ENCODE results near the gene PLXDC2. TPM values are rescaled to one million over a fixed set of nuclear protein-coding genes. Genes with fewer than 3 reads are reported as not detected.

The PLXDC2 gene
- total RNA-seq, 6 donors from 2014 or later = 39.0 to 129 (median 68.0) TPM

DNA sequence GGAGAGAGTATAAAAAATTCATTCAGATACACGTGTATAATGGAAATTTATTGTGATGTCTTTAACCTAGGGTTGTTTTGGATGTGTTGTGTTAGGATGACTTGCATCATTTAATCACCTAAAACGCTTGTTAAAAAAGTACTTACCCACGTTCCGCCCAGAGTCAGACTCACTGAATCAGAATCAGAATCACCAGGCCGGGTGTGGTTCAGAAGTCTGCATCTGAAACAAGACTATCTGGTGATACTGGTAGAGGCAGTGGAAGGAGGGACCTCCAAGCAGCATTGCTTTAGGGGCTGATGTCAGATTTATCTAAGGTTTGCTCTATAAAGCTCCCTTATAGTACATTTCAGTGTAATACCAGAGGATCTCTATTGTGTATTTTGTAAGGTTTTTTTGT lies 20.5 kb upstream of the PLXDC2 start:
- TF ChIP-seq, protein P1, sequence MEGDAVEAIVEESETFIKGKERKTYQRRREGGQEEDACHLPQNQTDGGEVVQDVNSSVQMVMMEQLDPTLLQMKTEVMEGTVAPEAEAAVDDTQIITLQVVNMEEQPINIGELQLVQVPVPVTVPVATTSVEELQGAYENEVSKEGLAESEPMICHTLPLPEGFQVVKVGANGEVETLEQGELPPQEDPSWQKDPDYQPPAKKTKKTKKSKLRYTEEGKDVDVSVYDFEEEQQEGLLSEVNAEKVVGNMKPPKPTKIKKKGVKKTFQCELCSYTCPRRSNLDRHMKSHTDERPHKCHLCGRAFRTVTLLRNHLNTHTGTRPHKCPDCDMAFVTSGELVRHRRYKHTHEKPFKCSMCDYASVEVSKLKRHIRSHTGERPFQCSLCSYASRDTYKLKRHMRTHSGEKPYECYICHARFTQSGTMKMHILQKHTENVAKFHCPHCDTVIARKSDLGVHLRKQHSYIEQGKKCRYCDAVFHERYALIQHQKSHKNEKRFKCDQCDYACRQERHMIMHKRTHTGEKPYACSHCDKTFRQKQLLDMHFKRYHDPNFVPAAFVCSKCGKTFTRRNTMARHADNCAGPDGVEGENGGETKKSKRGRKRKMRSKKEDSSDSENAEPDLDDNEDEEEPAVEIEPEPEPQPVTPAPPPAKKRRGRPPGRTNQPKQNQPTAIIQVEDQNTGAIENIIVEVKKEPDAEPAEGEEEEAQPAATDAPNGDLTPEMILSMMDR (IDR thresholded peaks at IDR 0.05) = no peak
- TF ChIP-seq POLR2AphosphoS5 (IDR thresholded peaks at IDR 0.05) (no peak), EP300 (IDR thresholded peaks at IDR 0.05) (no peak)
- Histone ChIP-seq H3K27me3 (no peaks in the 10 kb centered on the region), H3K9me3 (no peaks in the 10 kb centered on the region), H3K4me3 (no peak overlapping the region), H3K27ac (no peak overlapping the region), H3K36me3 (no peaks in the 10 kb centered on the region), H3K4me1 (no peaks in the 10 kb centered on the region)
- DNase-seq (no peak), ATAC-seq (ENCODE audit: low FRiP score in 2 of 2) (no peak)
- 89 to 92% methylated on average over 5 of the region's 5 CpGs for WGBS, 2 donors

DNA sequence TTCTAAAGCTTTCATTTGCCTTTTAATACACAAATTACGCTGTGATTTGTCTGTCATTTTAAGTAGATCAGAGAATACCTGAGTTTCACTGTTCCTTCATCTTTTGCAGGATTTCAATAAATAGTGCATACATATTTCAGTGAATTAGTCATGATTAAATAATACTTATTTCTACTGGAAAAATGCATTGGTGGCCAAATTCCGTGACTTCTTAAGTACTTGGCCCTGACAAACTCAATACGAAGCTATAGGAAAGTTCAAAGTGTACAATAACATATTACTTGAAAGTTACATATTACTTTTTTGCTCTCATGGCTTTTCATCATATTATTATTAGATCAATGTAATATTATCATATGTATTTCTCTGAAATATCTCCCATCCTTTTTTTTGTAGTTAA lies 16.1 kb upstream of the PLXDC2 start:
- ATAC-seq (ENCODE audit: low FRiP score in 2 of 2) (no peak), DNase-seq (no peak)
- Histone ChIP-seq H3K27me3 (no peaks in the 10 kb centered on the region), H3K4me3 (no peak overlapping the region), H3K4me1 (no peaks in the 10 kb centered on the region), H3K36me3 (no peaks in the 10 kb centered on the region), H3K27ac (no peak overlapping the region), H3K9me3 (no peaks in the 10 kb centered on the region)
- 90 to 91% methylated on average over 3 of the region's 3 CpGs for WGBS, 2 donors
- no peak for TF ChIP-seq POLR2AphosphoS5 (IDR thresholded peaks at IDR 0.05)

DNA sequence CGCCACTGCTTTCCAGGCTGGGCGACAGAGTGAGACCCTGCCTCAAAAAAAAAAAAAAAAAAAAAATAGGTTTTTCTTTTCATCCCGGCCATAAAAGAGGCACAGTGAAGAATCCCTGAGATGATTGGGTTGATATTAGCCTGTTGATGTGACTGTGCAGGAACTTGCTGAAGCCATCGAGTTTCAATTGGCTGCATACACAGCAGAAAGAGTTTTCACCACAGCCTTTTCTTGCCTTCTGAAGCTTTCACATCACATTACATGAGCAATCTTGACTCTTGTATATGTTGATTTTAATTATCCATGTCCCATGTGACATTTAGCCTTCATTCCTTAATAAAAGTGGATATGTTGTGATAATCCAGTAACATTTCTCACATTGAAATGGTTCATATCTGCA lies 14.9 kb upstream of the PLXDC2 start:
- no peaks in the 10 kb centered on the region for H3K4me1 ChIP-seq
- TF ChIP-seq POLR2A (IDR thresholded peaks at IDR 0.05) = no peak
- TF ChIP-seq, protein P1 (IDR thresholded peaks at IDR 0.05) = no peak
- no peak for TF ChIP-seq EP300 (IDR thresholded peaks at IDR 0.05)
- TF ChIP-seq POLR2AphosphoS5 (IDR thresholded peaks at IDR 0.05) = no peak
- DNase-seq (no peak), ATAC-seq (ENCODE audit: low FRiP score in 2 of 2) (no peak)
- H3K27me3 ChIP-seq = no peaks in the 10 kb centered on the region
- WGBS, 2 donors = 89 to 91% methylated on average over 4 of the region's 4 CpGs
- no peak overlapping the region for H3K4me3 ChIP-seq
- H3K27ac ChIP-seq = no peak overlapping the region
- no peaks in the 10 kb centered on the region for H3K9me3 ChIP-seq
- H3K36me3 ChIP-seq = no peaks in the 10 kb centered on the region

DNA sequence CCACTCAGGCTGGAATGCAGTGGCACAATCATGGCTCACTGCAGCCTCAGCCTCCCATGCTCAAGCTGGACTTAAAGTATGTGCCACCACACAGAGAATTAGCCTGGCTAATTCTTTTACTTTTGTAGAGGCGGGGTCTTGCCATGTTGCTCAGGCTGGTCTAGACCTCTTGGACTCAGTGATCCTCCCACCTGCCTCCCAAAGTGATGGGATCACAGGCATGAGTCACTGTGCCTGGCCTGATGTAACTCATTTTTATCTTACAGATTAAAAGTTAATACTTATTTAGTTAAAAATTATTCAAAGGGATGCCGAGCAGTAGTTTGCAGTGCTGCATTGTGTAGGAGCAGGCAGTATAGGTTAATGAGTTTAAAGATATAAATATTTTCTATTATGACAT lies 12.6 kb upstream of the PLXDC2 start:
- TF ChIP-seq EP300 (IDR thresholded peaks at IDR 0.05) = no peak
- TF ChIP-seq, protein P1 (IDR thresholded peaks at IDR 0.05) = no peak
- no peak for TF ChIP-seq POLR2A (IDR thresholded peaks at IDR 0.05)
- no peak for TF ChIP-seq POLR2AphosphoS5 (IDR thresholded peaks at IDR 0.05)
- Histone ChIP-seq H3K27me3 (no peaks in the 10 kb centered on the region), H3K27ac (no peak overlapping the region), H3K9me3 (no peaks in the 10 kb centered on the region), H3K36me3 (no peaks in the 10 kb centered on the region), H3K4me1 (no peaks in the 10 kb centered on the region), H3K4me3 (no peak overlapping the region)
- 80 to 94% methylated on average over 2 of the region's 2 CpGs for WGBS, 2 donors
- ATAC-seq (ENCODE audit: low FRiP score in 2 of 2) (no peak), DNase-seq (no peak)

DNA sequence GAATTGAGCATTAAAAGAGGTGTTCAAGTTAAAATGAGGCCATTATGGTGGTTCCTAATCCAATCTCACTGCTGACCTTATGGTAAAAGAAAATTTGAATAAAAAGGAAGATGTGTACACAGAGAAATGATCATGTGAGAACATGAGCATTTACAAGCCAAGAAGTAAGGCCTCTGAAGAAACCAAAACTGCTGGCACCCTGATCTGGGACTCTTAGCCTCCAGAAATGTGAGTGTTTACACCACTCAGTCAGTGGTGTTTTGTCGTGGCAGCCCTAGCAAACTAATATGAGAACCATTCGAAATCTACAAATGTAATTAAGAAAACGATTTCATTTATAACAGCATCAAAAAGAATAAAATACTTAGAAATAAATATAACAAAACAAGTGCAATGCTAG lies 6.8 kb upstream of the PLXDC2 start:
- H3K4me1 ChIP-seq = no peaks in the 10 kb centered on the region
- TF ChIP-seq POLR2AphosphoS5 (IDR thresholded peaks at IDR 0.05) = no peak
- TF ChIP-seq, protein P1 (IDR thresholded peaks at IDR 0.05) = no peak
- TF ChIP-seq EP300 (IDR thresholded peaks at IDR 0.05) = no peak
- no peak for TF ChIP-seq POLR2A (IDR thresholded peaks at IDR 0.05)
- ATAC-seq (ENCODE audit: low FRiP score in 2 of 2) = no peak
- no peak overlapping the region for H3K27ac ChIP-seq
- WGBS, 2 donors = 87 to 88% methylated on average over 3 of the region's 3 CpGs
- no peaks in the 10 kb centered on the region for H3K9me3 ChIP-seq
- H3K4me3 ChIP-seq = no peak overlapping the region
- DNase-seq = no peak
- no peaks in the 10 kb centered on the region for H3K36me3 ChIP-seq
- H3K27me3 ChIP-seq = no peaks in the 10 kb centered on the region
